Measurements from ENCODE around the gene TBC1D5.

TBC1D5 gene

GRCh38 chr3:17349093-17349492 is 393.3 kb downstream of the TBC1D5 start:
- no peak for DNase-seq (ENCODE audit: low read depth)

DNA sequence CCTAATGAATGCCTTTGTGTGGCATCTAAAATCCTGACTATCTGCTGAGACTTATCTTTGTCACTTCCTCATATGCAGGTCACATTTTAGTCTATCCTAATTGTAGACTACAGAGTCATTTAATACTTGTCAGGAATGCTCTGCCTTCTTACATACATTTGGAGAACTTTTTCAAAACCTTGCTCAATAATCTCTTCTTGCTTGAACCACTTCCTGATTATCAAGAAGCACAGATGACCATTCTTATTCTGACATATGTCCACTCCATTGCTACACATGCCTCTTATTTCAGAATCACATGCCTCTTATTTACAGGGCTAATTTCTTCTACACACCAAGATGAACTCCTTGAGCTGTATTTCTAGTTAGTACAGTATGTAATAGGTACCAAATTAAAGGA is 400.3 kb downstream of the TBC1D5 start:
- DNase-seq (ENCODE audit: low read depth), result no peak

DNA sequence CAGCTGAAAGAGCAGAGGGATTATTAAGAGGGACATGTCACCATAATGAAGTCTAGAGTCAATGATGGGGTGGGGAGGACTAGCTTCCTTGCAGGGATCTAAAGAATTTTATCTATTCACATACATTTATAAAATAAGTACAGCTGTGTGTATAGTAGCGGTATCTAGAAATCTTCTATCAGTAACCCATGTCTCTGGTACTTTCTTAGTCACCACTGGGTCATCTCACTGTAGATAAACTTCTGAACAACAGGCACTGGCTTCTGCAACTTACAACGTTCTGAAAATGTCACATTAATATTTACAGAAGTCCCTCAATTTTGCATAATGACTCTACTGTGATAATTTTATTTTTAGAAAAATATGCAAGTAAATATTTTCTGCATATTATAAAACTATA is 401.7 kb downstream of the TBC1D5 start:
- DNase-seq (ENCODE audit: low read depth), result no peak

DNA sequence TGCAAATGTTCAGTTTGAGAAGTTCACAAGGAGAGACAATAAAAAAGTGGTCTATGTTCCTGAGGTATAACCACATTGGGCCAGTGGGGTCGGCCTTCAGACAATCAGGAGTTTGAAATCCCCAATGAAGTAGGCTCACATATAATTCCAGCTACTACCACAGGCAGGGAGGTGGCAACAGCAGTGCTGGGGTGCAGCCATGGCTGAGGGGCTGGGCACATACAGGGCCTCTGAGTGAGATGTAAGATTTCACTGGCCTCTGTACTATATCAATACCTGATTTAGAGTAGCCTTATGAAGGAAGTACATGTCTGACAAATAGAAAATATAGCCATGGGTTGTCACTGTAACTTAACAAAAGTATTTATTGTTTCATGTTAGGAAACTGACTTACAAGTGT is 402.2 kb downstream of the TBC1D5 start:
- DNase-seq (ENCODE audit: low read depth), result no peak

DNA sequence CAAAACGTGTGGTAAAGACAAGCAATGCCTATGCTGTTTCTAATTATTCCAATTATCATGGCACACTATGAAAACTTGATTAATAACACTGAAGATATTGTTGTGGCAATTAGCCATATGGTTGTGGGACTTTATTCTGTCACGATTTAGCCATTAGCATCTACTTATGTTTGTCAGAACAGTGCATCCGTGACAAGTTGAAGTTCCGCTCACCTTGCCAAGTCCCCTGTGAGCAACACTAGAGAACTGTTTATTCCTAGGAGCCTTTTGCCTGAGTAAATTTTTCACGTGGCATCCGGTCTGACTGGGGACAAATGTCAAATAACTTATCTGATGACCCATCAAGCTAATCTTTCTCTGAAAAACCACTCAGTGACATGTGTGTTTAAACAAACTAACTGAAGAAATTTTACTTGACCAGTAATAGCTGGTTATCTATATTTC is 403.3 kb downstream of the TBC1D5 start:
- DNase-seq (ENCODE audit: low read depth), result no peak

GRCh38 chr3:17336291-17336690 is 406.1 kb downstream of the TBC1D5 start:
- DNase-seq (ENCODE audit: low read depth), result no peak

DNA sequence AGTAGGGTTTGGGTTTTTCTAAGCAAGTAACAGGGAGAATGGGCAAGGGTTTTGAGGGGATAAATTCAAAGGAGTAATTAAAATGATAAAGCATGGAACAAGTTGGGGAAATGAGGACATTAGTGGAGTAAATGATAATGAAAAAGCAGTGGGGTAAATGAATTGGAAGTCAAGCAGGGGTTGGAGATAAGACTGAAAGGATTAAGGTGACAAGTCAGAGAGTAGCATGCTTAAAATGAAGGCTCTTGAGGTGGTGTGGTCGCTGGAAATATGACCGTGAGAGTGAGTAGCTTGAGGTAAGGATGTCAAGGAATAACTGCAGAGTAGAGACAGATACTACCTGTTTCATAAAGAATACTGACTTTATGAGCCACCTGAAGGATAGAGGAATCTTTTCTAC is 408.5 kb downstream of the TBC1D5 start:
- no peak for DNase-seq (ENCODE audit: low read depth)

- DNase-seq (ENCODE audit: low read depth), result no peak
Observed at GRCh38 chr3:17333446-17333845, 409.0 kb downstream of the TBC1D5 start.

DNA sequence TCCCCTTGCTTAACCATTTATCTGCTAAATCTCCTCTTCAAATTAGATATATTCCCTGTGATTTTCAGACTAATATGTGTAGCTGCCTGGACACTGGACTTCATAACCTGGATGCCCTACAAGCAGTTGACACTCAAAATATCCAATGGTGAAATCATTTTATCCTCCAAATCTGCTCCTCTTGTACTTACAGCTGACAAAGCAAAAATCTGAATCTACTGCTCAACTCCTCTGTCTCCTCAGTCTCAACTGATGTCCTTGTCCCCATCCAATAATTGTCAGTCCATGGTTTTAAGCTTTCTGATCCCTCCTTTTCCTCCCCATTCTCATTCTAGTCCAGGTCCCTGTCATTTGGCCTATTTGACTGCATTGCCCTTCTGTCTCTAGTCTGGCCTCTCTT is 411.8 kb downstream of the TBC1D5 start:
- DNase-seq (ENCODE audit: low read depth), result no peak

GRCh38 chr3:17329927-17330326 is 412.5 kb downstream of the TBC1D5 start:
- no peak for DNase-seq (ENCODE audit: low read depth)

DNA sequence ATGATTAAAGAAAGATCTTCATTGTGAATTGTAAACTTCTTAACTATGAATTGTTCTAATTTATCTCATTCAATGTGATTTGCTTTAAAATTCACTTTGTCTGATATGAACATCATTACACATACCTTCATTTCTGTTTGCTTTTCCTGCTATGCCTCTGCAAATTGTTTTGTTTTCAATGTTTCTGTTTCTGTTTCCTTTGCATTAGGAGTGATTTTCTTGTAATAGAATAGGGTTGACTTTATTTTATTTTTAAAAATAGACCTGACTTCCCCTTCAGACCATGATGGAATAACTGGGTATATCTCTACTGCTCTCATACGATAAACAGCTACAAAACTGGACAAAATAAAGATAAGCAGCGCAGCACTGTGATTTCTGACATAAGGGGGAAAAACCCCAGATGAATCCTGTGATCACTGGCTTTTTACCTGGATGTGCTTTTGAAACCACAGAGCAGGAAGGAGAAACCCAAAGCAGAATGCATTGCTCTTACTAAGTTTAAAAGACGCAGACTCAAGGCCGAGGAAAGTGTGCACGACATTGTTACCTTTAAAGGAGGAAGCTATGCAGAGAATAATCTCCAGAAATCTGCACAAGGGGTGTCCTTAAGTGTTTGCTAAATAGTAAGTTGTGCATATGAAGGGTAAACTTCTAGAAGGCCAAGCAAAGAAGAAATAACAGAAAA is 420.2 kb downstream of the TBC1D5 start:
- no peak for DNase-seq (ENCODE audit: low read depth)

GRCh38 chr3:17320266-17320665 is 422.2 kb downstream of the TBC1D5 start:
- no peak for DNase-seq (ENCODE audit: low read depth)

GRCh38 chr3:17315897-17316296 is 426.5 kb downstream of the TBC1D5 start:
- DNase-seq (ENCODE audit: low read depth), result no peak

DNA sequence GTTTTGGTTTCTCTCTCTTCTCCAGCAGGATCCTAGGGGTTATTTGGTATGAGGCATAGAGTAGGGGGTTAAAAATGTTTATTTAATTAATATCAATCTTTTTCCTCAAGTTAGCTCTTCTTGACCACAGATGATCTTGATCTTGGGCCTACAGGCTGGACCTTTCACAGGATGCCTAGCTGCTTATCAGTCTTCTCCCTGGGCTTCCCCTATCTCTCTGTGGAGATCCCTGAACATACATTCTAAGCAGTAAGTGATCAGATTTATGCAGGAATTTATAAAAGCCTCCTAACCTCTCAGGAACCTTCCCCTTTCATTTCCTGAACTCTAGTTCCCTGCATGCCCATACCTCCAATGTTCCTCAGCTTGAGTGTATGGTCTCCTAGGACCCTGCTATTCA is 428.3 kb downstream of the TBC1D5 start:
- DNase-seq (ENCODE audit: low read depth), result no peak

GRCh38 chr3:17313746-17314145 is 428.7 kb downstream of the TBC1D5 start:
- DNase-seq (ENCODE audit: low read depth), result no peak

DNA sequence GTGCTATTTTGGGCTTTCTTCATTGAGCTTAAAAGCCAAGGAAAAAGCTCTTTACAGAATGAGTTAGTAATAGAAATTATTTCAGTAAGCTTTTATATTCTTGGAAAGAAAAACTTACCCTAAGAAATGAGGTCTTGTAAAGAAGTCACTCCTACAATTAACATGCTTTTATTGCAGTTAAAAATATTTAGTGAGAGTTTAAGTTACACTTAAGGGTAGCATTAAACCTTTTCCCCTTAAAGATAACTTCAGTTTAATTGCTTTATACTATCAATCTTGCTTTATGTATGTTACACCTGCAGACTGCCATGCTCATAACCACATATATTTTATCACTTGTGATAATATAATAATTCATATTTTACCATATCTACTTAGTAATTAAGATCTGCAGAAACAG is 431.4 kb downstream of the TBC1D5 start:
- no peak for DNase-seq (ENCODE audit: low read depth)

- DNase-seq (ENCODE audit: low read depth), result no peak
Observed at GRCh38 chr3:17307887-17308286, 434.5 kb downstream of the TBC1D5 start.

DNA sequence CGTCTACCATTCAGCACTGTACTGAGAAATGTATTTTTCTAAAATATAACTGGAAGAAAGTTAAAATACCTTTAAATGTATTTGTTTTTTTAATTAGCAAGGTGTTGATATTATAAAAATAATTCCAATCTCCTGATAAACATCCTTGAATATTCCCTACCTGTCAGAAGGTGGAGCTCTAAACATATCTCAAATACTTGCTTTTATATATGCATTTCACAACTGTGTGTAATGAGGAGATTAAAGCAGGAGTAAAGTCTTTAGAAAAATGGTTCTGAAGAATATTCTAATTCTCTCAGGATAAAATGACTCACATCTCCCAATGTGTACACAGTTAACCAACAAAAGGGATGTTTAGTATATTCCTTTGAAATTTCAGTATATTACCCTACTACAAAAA is 434.9 kb downstream of the TBC1D5 start:
- DNase-seq (ENCODE audit: low read depth), result no peak

GRCh38 chr3:17304969-17305368 is 437.5 kb downstream of the TBC1D5 start:
- DNase-seq (ENCODE audit: low read depth), result no peak

- no peak for DNase-seq (ENCODE audit: low read depth)
Observed at GRCh38 chr3:17302774-17303173, 439.7 kb downstream of the TBC1D5 start.

DNA sequence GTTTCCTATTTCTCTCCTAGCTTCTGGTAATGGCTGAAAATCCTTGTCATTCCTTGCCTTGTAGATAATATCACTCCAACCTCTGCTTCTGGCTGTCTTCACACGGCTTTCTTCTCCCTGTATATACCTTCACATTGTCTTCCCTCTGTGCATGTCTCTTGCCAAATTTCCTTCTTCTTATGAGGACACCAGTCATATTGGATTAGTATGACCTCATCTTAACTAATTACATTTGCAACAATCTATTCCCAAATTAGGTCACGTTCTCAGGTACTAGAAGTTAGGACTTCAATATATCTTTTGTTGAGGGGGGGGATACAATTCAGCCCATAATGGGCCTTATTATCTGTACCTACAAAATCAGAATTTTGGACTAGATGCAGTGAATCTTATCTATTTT is 440.3 kb downstream of the TBC1D5 start:
- no peak for DNase-seq (ENCODE audit: low read depth)

DNA sequence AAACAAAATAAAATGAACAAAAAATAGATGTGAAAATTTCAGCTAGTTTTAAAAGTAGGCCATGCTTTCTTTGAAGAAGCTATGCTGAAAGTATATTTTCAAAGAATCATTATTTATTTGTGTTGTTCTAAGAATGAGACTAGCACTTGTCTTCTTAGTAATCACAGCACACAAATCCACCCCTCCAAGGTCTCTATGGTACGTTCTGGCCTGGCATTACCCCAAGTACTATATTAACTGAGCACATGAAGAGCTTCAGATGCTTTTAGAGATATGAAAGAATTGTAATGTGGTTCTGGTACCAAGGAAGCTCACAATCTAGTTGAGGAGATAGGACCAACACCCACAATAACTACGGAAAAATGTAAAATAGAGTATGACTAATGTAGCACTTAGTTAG is 441.2 kb downstream of the TBC1D5 start:
- DNase-seq (ENCODE audit: low read depth), result no peak

GRCh38 chr3:17300441-17300840 is 442.0 kb downstream of the TBC1D5 start:
- DNase-seq (ENCODE audit: low read depth), result no peak

DNA sequence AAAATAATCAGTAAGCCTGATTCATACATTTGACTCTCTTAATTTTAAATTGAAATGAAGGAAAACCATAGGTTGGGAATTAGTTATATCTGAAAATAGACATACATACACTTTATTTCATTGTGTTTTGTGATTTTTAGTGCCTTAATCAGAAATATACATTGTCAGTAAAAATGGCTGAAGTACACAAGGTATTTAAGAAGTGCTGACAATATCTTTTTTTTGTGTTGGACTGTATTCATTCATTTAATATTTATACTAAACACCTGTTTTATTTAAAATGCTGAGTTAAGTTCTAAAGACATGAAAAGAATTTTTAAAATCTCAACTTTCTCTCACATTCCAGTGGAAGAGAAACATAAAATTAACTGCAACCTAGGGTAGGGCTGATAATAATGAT is 444.4 kb downstream of the TBC1D5 start:
- DNase-seq (ENCODE audit: low read depth), result no peak

- no peak for DNase-seq (ENCODE audit: low read depth)
Observed at GRCh38 chr3:17292556-17292955, 449.9 kb downstream of the TBC1D5 start.

All from T-helper 22 cell (primary cell).